Uterus (tissue), 2 donors: Measurements from ENCODE around the gene PPEF2.

Experiments used
- CTCF ChIP-seq, 4 experiments: fragments of 200-600 bp in 2 of 4; fragments of 450-650 bp in 2 of 4; sonication (generic) in 2 of 4; IDR thresholded peaks; one replicate each; pipeline ENCODE4 v1.5.1; 2016 to 2019; ENCODE audit warnings: antibody characterized with exemption in 4 of 4, mild to moderate bottlenecking in 2 of 4, moderate library complexity in 1 of 4
- POLR2A ChIP-seq, 2 donors: fragments of 450-650 bp; IDR thresholded peaks; one replicate each; pipeline ENCODE4 v1.6.1; 2016; ENCODE audit warnings: antibody characterized with exemption in 2 of 2, mild to moderate bottlenecking in 1 of 2, moderate library complexity in 1 of 2

GRCh38 chr4:75831856-75832405, 70.3 kb downstream of the PPEF2 start:
- TF ChIP-seq POLR2A (IDR thresholded peaks at IDR 0.05) (no peak), CTCF (IDR thresholded peaks at IDR 0.05) (no peak)
